Suppressor macrophage treated with lipopolysaccharide for 1 hour (primary cell): Measurements from ENCODE around the gene RANBP6.

Source experiments
- DNase-seq, 3 donors: peaks; one replicate each; pipeline ENCODE4 v3.0.0-alpha.2; 2020 to 2022

The RANBP6 gene

DNA sequence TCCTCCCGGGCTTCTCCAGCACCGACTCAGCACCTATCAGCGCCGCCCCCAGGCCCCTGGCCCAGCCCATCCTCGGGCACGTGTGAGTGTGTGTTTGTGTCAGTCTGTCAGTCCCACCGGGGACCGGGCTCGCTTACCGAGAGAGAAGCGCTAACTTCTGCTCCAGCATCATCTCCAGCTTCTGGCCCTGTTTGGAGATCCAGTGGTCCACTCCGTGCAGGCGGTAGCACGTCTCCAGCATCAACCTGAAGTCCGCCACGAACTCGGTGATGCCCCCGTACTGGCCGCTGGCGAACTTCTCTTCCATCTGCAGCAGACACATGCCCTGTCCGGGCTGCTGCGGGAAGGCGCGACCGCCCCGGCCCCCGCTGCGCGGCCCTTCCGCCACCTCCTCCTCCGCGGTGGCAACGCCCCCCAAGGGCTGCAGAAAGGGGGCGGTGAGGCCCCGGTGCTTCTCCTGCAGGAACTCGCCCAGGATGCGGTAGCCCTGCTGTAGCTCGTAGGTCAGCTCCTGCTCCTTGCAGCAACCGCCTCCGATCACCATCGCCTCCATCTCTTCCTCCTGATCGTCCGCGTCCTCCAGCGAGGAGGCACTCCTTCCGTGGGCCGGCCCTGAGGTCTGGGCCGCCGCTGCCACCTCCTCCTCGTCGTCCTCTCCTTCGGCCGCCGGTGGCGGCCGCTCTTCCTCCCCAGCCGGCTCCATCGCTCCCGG is 8.2 kb downstream of the RANBP6 start:
- DNase-seq, result peak in 2 of 3 donors; percentile 88 to 89

DNA sequence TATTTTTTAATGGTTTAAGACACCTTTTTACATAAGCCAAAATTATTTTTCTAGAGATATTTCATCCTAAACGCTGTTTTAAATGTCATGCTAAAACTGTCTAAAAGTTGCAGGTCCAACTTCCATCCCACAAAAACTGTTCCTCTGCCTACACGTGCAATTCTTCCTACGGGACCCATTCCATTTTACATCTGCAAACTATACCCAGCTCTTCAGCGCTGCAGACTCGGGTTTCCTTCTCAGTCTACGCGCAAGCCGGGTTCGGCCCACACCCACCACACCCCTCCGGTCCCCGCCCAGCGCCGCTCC is 8.7 kb downstream of the RANBP6 start:
- DNase-seq, result peak in 1 of 3 donors; percentile 94

DNA sequence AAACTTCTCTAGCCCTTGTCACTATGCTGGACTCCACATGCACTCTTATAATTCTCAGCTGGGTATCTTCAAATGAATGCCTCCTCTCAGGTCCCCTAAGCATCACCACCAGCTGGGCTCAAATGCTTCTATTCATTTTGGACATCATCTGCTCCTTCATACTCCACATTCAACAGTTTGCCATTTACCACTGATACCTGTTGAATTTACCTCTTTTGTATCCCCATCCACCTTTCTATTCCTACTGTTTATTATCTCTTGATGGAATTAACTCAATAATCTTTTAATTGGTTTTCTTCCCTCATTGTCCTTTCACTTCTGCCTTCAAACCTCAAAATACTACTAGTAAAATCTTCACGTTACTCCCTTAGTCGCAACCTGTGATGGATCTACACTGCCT is 14.5 kb downstream of the RANBP6 start:
- no peak for DNase-seq

GRCh38 chr9:5999443-6000101 is 15.9 kb downstream of the RANBP6 start:
- no peak for DNase-seq

DNA sequence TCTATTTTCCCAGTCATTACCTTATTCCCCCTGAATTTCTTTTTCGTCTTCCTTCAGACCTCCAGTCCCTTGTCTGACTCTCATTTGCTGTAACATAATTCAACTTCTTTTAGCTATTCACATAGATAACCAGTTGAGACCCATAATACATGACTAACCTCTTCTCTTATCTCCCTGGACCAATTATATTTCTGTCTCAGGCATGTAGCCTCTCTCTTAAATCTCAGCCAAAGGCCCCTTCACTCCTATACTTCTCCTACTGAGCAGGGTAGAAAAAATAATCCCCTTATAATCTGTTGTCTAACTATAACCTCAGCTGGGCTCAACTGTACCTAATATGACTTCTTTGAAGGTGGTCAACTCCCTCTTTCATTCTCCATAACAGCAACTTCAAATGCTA is 20.9 kb downstream of the RANBP6 start:
- no peak for DNase-seq

- no peak for DNase-seq
These were observed 27.2 kb downstream of the RANBP6 start for GRCh38 chr9:5988265-5988664.

DNA sequence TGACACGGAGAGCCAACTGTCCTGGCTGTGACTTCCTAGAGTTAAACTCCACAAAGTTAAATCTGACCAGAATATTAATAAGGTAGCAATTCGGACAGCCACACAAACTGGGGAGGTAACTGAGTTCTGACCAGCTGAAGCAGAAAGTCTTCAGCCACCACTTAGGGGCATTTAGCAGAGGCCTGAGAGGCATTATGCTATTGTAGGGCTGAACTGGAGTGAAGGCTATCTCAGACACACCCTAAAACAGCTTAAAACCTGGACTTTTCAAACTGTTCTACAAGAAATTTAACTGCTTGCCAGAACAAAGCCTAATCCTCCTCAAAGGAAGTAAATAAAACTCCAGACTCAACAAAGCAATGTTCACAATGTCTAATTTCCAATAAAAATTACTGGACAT is 32.4 kb downstream of the RANBP6 start:
- DNase-seq, result no peak

GRCh38 chr9:5982317-5982716 is 33.1 kb downstream of the RANBP6 start:
- no peak for DNase-seq

- no peak for DNase-seq
These were observed 36.9 kb downstream of the RANBP6 start for GRCh38 chr9:5978523-5978922.

- DNase-seq, result peak; percentile 28 to 59 (median 46)
These were observed 38.6 kb downstream of the RANBP6 start for GRCh38 chr9:5976674-5977397.

DNA sequence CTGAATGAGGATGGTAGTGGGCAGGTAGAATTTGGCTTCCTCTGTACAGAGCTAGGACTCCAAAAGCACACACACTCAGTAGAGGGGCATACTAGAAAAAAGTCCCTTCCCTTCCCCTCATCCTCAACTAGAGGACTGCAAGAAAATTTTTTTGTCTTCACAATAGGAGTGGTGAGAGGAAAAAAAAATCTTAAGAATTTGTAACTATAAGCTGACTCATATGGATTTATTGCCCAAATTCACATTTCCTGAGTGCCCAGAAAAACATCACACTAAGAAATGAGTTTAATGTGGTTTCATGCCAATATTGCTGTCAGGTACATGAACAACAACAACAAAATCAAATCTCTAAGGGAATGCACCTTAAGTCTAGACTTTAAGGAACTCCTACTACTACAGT is 43.7 kb downstream of the RANBP6 start:
- DNase-seq, result peak in 1 of 3 donors; percentile 20
